ENCODE data around the gene MRPL37.

MRPL37 gene

DNA sequence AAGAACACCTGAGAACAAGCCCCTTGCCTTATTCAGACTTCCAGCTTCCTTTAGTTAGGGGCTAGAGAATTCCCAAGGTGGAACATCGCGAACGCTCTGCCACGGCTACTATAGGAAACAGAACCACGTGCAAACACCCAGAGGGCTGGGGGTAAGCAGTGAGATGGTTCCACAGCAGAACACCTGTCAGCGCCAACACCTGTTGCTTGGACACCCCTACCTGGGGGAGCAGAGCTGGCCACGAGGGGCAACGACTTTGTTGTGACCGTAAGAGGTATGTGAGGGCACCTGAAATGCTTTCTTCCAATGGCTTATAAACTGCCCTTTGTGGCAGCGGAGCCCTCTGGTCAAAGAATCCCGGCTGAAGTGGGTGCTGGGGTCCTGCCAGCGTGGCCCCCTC, 50.7 kb downstream of the MRPL37 start:
- no peak for TF ChIP-seq FOXP2 (optimal IDR thresholded peaks at IDR 0.05; ENCODE audit: borderline replicate concordance, extremely low read depth, extremely low read length, insufficient read depth)
- TF ChIP-seq TAF1 (IDR thresholded peaks at IDR 0.05; ENCODE audit: borderline replicate concordance, insufficient read depth, low read length): no peak
- TF ChIP-seq POLR2AphosphoS5 (IDR thresholded peaks at IDR 0.05; ENCODE audit: low read depth, low read length): no peak
- TF ChIP-seq, protein P1, sequence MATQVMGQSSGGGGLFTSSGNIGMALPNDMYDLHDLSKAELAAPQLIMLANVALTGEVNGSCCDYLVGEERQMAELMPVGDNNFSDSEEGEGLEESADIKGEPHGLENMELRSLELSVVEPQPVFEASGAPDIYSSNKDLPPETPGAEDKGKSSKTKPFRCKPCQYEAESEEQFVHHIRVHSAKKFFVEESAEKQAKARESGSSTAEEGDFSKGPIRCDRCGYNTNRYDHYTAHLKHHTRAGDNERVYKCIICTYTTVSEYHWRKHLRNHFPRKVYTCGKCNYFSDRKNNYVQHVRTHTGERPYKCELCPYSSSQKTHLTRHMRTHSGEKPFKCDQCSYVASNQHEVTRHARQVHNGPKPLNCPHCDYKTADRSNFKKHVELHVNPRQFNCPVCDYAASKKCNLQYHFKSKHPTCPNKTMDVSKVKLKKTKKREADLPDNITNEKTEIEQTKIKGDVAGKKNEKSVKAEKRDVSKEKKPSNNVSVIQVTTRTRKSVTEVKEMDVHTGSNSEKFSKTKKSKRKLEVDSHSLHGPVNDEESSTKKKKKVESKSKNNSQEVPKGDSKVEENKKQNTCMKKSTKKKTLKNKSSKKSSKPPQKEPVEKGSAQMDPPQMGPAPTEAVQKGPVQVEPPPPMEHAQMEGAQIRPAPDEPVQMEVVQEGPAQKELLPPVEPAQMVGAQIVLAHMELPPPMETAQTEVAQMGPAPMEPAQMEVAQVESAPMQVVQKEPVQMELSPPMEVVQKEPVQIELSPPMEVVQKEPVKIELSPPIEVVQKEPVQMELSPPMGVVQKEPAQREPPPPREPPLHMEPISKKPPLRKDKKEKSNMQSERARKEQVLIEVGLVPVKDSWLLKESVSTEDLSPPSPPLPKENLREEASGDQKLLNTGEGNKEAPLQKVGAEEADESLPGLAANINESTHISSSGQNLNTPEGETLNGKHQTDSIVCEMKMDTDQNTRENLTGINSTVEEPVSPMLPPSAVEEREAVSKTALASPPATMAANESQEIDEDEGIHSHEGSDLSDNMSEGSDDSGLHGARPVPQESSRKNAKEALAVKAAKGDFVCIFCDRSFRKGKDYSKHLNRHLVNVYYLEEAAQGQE (IDR thresholded peaks at IDR 0.05; ENCODE audit: insufficient read depth in 1 of 2, low read depth in 2 of 2, low read length in 2 of 2): no peak
- TF ChIP-seq SIN3A (IDR thresholded peaks at IDR 0.05; ENCODE audit: borderline replicate concordance, insufficient read depth, low read length): no peak

DNA sequence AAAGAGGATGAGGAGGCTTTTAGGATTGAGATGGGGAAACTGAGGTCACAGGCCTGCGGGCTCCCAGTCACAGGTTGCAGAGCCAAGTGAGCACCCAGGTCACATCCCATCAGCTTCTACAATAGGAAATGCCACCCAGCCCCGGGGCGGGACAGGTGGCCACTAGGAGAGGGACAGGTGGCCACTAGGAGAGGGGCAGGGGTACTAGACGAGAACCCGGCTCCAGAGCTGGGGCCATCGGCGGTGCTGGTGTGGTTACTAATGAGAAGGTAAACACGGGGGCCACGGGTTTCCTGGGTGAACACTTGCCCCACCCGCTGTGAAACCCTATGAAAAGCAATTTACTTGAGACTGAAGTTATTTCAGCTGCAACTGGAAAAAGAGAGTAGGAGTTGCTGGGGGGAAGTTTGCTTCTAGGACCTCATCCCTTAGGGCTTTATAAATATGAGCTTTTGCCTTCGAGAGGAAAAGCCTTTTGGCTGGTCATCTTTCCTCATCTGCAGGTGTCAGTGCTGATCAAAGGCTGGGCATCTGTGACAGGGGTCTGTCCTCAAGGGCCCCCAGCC, 52.5 kb downstream of the MRPL37 start:
- TF ChIP-seq TAF1 (IDR thresholded peaks at IDR 0.05; ENCODE audit: borderline replicate concordance, insufficient read depth, low read length): no peak
- TF ChIP-seq FOXP2 (optimal IDR thresholded peaks at IDR 0.05; ENCODE audit: borderline replicate concordance, extremely low read depth, extremely low read length, insufficient read depth): no peak
- no peak for TF ChIP-seq SIN3A (IDR thresholded peaks at IDR 0.05; ENCODE audit: borderline replicate concordance, insufficient read depth, low read length)
- TF ChIP-seq, protein P1 (IDR thresholded peaks at IDR 0.05; ENCODE audit: insufficient read depth in 1 of 2, low read depth in 2 of 2, low read length in 2 of 2): no peak
- TF ChIP-seq POLR2AphosphoS5 (IDR thresholded peaks at IDR 0.05; ENCODE audit: low read depth, low read length): no peak

DNA sequence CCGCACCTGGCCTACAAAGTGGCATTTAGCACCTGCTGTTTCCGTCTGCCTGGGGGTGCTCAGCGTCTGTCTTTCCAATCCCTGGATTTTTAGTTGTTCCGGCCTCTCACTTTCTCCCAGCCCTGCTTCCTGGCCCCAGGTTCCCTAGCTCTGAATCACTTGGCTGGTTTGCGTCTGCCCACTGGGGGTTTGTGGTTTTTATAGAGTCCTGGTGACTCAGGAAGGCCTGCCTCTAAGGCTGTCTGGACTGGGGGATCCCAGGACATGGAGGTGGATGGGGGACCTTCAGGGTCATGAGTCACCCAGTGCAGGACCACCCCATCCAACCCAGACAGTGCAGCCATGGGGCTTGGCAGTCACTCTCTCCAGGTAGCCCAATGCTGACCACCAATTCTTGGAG, 53.5 kb downstream of the MRPL37 start:
- TF ChIP-seq TAF1 (IDR thresholded peaks at IDR 0.05; ENCODE audit: borderline replicate concordance, insufficient read depth, low read length) (no peak), FOXP2 (optimal IDR thresholded peaks at IDR 0.05; ENCODE audit: borderline replicate concordance, extremely low read depth, extremely low read length, insufficient read depth) (no peak), POLR2AphosphoS5 (IDR thresholded peaks at IDR 0.05; ENCODE audit: low read depth, low read length) (no peak), SIN3A (IDR thresholded peaks at IDR 0.05; ENCODE audit: borderline replicate concordance, insufficient read depth, low read length) (no peak)
- TF ChIP-seq, protein P1 (IDR thresholded peaks at IDR 0.05; ENCODE audit: insufficient read depth in 1 of 2, low read depth in 2 of 2, low read length in 2 of 2): no peak

DNA sequence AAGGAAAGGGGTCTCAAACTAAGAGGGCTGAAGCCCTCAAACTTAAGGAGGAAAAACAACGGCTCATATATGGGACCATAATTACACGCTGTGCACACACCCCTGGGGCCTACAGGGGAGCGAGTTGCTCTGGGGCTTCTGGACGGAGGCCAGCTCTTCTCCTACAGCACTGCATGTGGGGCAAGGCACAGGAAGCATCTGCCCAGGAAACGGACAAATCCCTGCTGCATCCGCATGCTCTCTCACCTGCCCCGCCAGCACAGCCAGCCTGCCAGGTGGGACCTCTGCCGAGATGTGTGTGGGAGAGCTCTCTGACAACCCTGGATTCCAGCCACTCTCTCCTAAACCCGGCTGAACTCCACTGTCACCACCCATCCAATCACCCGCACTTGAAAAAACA, 54.1 kb downstream of the MRPL37 start:
- TF ChIP-seq FOXP2 (optimal IDR thresholded peaks at IDR 0.05; ENCODE audit: borderline replicate concordance, extremely low read depth, extremely low read length, insufficient read depth): no peak
- TF ChIP-seq, protein P1 (IDR thresholded peaks at IDR 0.05; ENCODE audit: insufficient read depth in 1 of 2, low read depth in 2 of 2, low read length in 2 of 2): no peak
- no peak for TF ChIP-seq POLR2AphosphoS5 (IDR thresholded peaks at IDR 0.05; ENCODE audit: low read depth, low read length)
- TF ChIP-seq TAF1 (IDR thresholded peaks at IDR 0.05; ENCODE audit: borderline replicate concordance, insufficient read depth, low read length): no peak
- no peak for TF ChIP-seq SIN3A (IDR thresholded peaks at IDR 0.05; ENCODE audit: borderline replicate concordance, insufficient read depth, low read length)

Data from PFSK-1 (cell line).